Measurements from ENCODE around the gene HHIPL1.

- TF ChIP-seq POLR2AphosphoS5 (IDR thresholded peaks at IDR 0.05) (no peak), CTCF (IDR thresholded peaks at IDR 0.05 in 8 of 11, conservative IDR thresholded peaks at IDR 0.05 in 3 of 11) (no peak)
These were observed 8.4 kb upstream of the HHIPL1 start for GRCh38 chr14:99636487-99636886.

Measured in spleen (tissue), 7 donors.